H4 (cell line): ENCODE data around the gene SYF2. TPM values are rescaled to one million over a fixed set of nuclear protein-coding genes. Genes with fewer than 3 reads are reported as not detected.

Experiments
- DNase-seq: peaks from one replicate; pipeline ENCODE4 v3.0.0-alpha.2; 2015; ENCODE audit warnings: low spot score
- total RNA-seq: library from RNA; depleted of rRNA; stranded (reverse); fragments of >200 nt; shearing (Covaris generic); gene quantifications from 2 replicates; pipeline ENCODE4 v1.2.3, GENCODE V29; 2014; rRNA removed

SYF2 gene
- total RNA-seq, 1 experiment from 2014 or later = 45.7 TPM

- DNase-seq = no peak
These were observed 48.1 kb downstream of the SYF2 start for GRCh38 chr1:25184001-25184762.

GRCh38 chr1:25183126-25183980 lies 48.9 kb downstream of the SYF2 start:
- DNase-seq = no peak

- peak; percentile 78 for DNase-seq
These were observed 49.7 kb downstream of the SYF2 start for GRCh38 chr1:25182629-25183028.

GRCh38 chr1:25180996-25181395 lies 51.3 kb downstream of the SYF2 start:
- no peak for DNase-seq

- DNase-seq = no peak
These were observed 53.3 kb downstream of the SYF2 start for GRCh38 chr1:25178917-25179561.

- no peak for DNase-seq
These were observed 57.3 kb downstream of the SYF2 start for GRCh38 chr1:25174730-25175612.

GRCh38 chr1:25174363-25174729 lies 58.0 kb downstream of the SYF2 start:
- DNase-seq = no peak

GRCh38 chr1:25173809-25174340 lies 58.4 kb downstream of the SYF2 start:
- DNase-seq = no peak

Other genes starting within 250 kb of the SYF2 start
- gene RSRP1, start 15.0 kb upstream of the SYF2 start, total RNA-seq = 23.1 and 31.2 TPM in 2 replicates
- not detected in 2 replicates for gene RHD, start 40.0 kb upstream of the SYF2 start, total RNA-seq
- gene TMEM50A, start 105.8 kb upstream of the SYF2 start, total RNA-seq = 68.7 and 96.0 TPM in 2 replicates
- 0.10 TPM in 1 of 2 replicates, not detected in the other for gene RHCE, start 188.3 kb upstream of the SYF2 start, total RNA-seq
- 14.9 and 17.2 TPM in 2 replicates for gene MACO1, start 198.4 kb upstream of the SYF2 start, total RNA-seq